ENCODE data around the gene TUBB3.

Gene TUBB3

GRCh38 chr16:89971495-89972243 is 48.5 kb downstream of the TUBB3 start:
- TF ChIP-seq CSDC2 (CRISPR knock-in tag; IDR thresholded peaks at IDR 0.05): 0 out of 2 replicates have a peak, but pooled peaks have one; percentile 68
- no peak for TF ChIP-seq ZFP30 (CRISPR knock-in tag; IDR thresholded peaks at IDR 0.05)
- no peak for ATAC-seq

DNA sequence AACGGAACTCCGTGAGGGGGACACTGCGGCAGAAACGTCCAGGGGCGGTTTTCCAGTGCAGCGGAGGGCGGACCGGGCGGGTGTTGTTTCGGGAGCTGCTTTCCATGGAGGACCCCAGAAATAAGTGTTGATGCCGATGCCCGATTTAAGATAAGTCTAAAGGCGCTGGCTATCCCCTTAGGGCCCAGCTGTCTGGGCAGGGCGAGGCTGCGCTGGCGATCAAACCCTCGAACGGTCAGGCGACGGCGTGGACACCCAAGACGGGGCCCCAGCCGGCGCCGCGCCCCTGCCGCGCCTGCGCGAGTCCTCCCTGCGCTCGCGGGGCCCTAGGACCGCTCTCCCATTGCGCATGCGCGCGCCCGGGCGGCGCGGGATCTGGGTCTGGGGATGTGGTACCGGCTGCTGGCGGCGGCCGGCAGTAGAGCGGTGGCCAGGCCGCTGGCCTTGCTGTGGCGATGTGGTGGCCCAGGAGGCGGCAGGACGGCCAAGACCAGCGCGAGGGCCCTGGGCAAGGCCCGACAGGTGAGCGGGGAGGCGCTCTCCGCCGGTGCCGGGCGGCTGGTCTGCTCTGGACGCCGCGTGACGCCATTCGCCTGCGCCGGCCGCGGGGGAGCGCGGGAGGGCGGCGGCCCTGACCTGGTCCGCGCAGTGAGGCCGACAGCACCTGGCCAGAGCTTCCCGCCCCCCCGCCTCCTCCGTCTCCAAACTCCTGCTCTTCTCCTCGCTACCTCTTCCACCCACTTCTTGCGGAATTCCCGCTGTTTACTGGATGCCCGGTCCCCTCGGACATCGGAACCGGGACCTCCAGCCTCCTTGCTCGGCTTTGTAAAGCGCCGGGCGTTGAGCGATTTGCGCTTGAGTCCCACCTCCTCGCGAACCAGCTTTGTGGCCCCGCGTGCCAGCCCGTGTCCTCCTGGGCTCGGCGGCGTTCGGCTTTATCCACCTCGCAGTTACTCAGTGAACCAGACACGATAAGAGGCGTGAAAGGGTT is 49.4 kb downstream of the TUBB3 start:
- ATAC-seq: peak; percentile 95
- TF ChIP-seq RARB (CRISPR knock-in tag; IDR thresholded peaks at IDR 0.05) (no peak), ARNTL (CRISPR knock-in tag; IDR thresholded peaks at IDR 0.05; ENCODE audit: borderline replicate concordance, low read depth) (no peak), TOX (CRISPR knock-in tag; IDR thresholded peaks at IDR 0.05; ENCODE audit: borderline replicate concordance) (no peak), ZNF565 (CRISPR knock-in tag; conservative IDR thresholded peaks at IDR 0.05; ENCODE audit: low read depth) (no peak), ZNF70 (CRISPR knock-in tag; IDR thresholded peaks at IDR 0.05) (no peak), ESRRG (CRISPR knock-in tag; IDR thresholded peaks at IDR 0.05) (no peak), SNAI2 (CRISPR knock-in tag; IDR thresholded peaks at IDR 0.05) (no peak), CSDC2 (CRISPR knock-in tag; IDR thresholded peaks at IDR 0.05) (no peak), CSRNP3 (CRISPR knock-in tag; IDR thresholded peaks at IDR 0.05) (no peak)

DNA sequence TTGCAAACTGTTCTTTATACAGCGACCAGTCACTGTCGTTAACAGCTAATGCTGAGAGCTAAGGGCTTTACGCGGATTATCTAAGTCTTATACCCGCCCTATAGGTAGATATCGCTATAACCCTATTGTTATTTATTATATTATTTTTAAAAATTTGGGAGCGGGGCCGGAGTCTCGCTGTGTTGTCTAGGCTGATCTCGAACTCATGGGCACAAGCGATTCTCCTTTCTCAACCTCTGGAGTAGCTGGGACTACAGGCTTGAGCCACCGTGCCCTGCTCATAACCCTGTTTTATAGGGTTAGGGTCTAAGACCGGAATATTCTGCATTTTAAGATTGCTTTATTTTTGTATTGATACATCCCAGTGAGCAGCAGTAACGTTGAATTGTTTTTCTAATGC is 50.1 kb downstream of the TUBB3 start:
- TF ChIP-seq GLIS3 (CRISPR knock-in tag; IDR thresholded peaks at IDR 0.05) (no peak), TOX (CRISPR knock-in tag; IDR thresholded peaks at IDR 0.05; ENCODE audit: borderline replicate concordance) (no peak)
- no peak for ATAC-seq

GRCh38 chr16:89973654-89974335 is 50.7 kb downstream of the TUBB3 start:
- TF ChIP-seq OSR1 (CRISPR knock-in tag; IDR thresholded peaks at IDR 0.05) (no peak), ZNF70 (CRISPR knock-in tag; IDR thresholded peaks at IDR 0.05) (no peak), SNAI2 (CRISPR knock-in tag; IDR thresholded peaks at IDR 0.05) (no peak), RARB (CRISPR knock-in tag; IDR thresholded peaks at IDR 0.05) (no peak), ZNF8 (CRISPR knock-in tag; IDR thresholded peaks at IDR 0.05) (no peak), ESRRG (CRISPR knock-in tag; IDR thresholded peaks at IDR 0.05) (no peak), ISL1 (CRISPR knock-in tag; IDR thresholded peaks at IDR 0.05) (no peak), TCF4 (CRISPR knock-in tag; IDR thresholded peaks at IDR 0.05; ENCODE audit: borderline replicate concordance) (no peak), ZC3H10 (CRISPR knock-in tag; IDR thresholded peaks at IDR 0.05) (no peak), TOX (CRISPR knock-in tag; IDR thresholded peaks at IDR 0.05; ENCODE audit: borderline replicate concordance) (no peak), PPARA (CRISPR knock-in tag; IDR thresholded peaks at IDR 0.05; ENCODE audit: borderline replicate concordance) (no peak)
- TF ChIP-seq, protein P1, sequence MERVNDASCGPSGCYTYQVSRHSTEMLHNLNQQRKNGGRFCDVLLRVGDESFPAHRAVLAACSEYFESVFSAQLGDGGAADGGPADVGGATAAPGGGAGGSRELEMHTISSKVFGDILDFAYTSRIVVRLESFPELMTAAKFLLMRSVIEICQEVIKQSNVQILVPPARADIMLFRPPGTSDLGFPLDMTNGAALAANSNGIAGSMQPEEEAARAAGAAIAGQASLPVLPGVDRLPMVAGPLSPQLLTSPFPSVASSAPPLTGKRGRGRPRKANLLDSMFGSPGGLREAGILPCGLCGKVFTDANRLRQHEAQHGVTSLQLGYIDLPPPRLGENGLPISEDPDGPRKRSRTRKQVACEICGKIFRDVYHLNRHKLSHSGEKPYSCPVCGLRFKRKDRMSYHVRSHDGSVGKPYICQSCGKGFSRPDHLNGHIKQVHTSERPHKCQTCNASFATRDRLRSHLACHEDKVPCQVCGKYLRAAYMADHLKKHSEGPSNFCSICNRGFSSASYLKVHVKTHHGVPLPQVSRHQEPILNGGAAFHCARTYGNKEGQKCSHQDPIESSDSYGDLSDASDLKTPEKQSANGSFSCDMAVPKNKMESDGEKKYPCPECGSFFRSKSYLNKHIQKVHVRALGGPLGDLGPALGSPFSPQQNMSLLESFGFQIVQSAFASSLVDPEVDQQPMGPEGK (CRISPR knock-in tag; IDR thresholded peaks at IDR 0.05; ENCODE audit: borderline replicate concordance): no peak
- ATAC-seq: no peak

GRCh38 chr16:89974870-89975269 is 51.7 kb downstream of the TUBB3 start:
- TF ChIP-seq, protein P2, sequence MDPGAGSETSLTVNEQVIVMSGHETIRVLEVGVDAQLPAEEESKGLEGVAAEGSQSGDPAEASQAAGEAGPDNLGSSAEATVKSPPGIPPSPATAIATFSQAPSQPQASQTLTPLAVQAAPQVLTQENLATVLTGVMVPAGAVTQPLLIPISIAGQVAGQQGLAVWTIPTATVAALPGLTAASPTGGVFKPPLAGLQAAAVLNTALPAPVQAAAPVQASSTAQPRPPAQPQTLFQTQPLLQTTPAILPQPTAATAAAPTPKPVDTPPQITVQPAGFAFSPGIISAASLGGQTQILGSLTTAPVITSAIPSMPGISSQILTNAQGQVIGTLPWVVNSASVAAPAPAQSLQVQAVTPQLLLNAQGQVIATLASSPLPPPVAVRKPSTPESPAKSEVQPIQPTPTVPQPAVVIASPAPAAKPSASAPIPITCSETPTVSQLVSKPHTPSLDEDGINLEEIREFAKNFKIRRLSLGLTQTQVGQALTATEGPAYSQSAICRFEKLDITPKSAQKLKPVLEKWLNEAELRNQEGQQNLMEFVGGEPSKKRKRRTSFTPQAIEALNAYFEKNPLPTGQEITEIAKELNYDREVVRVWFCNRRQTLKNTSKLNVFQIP (CRISPR knock-in tag; IDR thresholded peaks at IDR 0.05; ENCODE audit: borderline replicate concordance, low read depth): no peak
- no peak for TF ChIP-seq RARB (CRISPR knock-in tag; IDR thresholded peaks at IDR 0.05)
- no peak for ATAC-seq
